GM04503 (cell line): ENCODE results near the gene L3MBTL4.

Experiments used
- DNase-seq: peaks from one replicate; pipeline ENCODE4 v3.0.0-alpha.2; 2012; ENCODE audit warnings: low read depth

L3MBTL4 gene

DNA sequence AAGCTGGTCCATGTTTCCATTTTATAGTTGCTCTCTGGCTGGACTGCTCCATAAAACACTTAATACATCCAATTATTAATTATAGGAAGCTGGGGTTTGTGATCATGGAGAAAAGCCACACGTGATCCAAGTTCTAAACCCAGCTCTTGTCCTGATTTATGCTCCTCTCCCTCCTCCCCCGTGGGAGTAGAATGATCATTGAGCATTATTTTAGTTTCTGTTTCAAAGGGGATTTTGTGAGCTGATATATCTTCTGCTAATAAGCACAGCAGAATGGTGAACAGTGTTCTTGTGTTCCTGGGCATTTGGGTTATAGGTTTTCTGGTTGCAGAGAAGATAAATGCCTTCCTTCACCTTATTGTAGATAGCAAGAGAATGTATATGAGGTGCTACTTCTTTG is 383.7 kb downstream of the L3MBTL4 start:
- no peak for DNase-seq

DNA sequence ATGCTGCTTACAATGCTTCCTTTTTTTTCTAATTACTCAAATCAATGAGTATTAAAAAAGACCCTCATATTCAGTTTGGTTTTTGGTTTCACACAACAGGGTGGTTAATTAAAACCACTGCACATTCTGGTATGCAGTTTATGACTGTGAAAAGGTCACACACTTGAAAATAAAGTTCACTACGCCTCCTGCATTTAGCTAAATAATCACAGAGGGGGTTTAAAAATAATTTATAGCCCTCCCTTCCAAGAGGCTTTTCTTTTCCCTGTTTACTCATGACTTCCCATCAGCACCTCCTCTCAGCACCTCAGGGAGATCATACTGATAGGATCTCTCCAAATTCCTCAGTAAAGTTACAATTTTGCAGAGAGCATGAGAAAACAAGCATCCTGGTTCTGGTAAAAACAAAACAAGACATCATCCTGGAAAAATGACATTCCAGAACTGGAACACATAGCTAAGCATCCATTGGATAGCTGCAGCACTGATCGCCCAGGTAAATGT is 389.9 kb downstream of the L3MBTL4 start:
- DNase-seq, result no peak

GRCh38 chr18:6023551-6023950 is 391.2 kb downstream of the L3MBTL4 start:
- DNase-seq, result no peak

- DNase-seq, result no peak
Observed at GRCh38 chr18:6022845-6023244, 391.9 kb downstream of the L3MBTL4 start.

DNA sequence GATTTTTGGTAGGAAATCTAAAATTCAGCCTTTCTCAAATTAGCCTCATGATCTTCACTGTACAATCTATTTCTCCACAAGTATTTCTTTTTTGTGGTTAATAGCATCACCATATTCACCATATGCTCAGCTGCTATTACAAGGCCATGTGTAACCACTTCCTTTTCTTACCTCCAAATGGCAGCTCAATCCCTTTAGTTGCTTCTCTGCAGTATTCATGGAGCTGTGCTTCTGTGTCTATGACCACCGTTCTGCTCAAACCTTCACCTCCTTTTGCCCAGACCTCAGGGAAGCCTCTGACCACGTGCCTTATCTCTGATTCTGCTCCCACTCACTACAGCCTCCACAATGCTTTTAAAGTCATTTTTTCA is 392.7 kb downstream of the L3MBTL4 start:
- no peak for DNase-seq

DNA sequence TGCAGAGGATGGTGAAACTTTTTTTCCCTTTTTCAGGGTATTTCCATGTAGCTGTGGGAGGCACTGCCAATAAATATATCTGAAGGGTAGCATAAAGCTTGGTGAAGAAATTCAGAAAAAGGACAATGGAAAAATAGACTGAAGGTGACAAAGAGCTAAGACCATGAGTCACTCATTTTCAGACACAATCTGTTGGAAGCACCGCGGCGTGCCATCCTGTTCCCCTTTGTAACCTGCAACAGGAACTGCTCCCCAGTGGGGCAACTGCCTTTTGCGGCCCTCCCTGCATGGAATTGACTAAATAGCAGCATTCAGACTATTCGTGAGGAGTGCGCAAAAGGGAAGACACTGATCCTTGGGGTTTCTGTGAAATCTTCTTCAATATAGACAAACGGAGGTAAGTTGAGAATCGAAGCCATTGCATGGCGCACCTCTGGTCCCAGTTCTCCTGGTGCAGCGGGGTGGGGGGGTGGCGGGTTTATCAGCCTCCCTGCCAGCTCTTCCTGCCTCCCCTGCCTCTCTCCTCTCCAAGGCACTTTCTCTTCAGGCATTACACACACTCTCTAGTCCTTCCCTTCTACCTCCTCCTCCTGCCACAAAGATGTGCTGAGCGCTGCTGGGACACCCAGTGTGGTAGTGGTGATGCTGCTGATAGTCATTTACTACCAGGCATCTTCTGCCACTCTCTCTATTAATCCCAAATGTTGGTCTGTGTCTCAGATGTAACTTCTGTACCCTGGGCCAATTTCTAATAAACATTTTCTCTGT is 393.2 kb downstream of the L3MBTL4 start:
- no peak for DNase-seq

GRCh38 chr18:6018671-6019070 is 396.0 kb downstream of the L3MBTL4 start:
- no peak for DNase-seq

DNA sequence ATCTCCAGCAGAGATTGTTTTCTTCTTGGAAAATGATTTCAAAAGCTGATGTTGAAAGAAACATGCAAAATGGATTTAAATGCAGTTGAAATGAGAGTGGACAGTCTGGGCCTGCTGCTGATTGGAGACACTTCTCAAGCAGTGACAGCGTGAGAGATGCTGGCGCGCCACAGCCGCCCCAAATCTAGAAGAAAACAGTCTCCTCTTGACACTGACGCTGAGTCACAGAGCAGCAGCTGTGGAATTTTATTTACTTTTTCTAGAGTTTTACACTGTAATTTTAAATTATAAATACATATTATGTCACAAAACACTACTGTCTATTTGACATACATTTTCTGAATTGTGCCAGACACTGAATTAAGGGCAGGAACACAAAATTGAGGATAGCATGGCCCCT is 397.5 kb downstream of the L3MBTL4 start:
- no peak for DNase-seq

- DNase-seq, result no peak
Observed at GRCh38 chr18:6015364-6015763, 399.3 kb downstream of the L3MBTL4 start.

- DNase-seq, result no peak
Observed at GRCh38 chr18:6013171-6013810, 401.4 kb downstream of the L3MBTL4 start.

DNA sequence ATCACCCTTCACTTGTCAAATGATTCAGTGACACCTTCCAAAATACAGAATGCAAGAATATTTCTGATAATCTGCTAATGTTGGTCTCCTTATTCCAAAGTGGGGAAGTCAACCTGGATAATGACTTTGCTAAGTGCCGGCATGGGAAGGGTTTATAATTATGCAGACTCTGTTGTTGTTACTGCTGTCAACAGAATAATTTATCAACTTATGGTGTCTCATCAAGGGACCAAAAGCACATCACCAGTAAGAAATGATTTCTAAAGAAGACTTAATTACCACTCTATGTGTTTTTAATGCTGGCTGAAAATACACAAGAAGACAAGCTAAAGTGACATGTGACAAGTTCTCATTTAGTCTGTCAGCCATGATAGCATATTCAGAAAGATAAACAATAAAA is 403.8 kb downstream of the L3MBTL4 start:
- DNase-seq, result no peak

- no peak for DNase-seq
Observed at GRCh38 chr18:6010284-6010683, 404.4 kb downstream of the L3MBTL4 start.

GRCh38 chr18:6009756-6010155 is 405.0 kb downstream of the L3MBTL4 start:
- DNase-seq, result no peak

DNA sequence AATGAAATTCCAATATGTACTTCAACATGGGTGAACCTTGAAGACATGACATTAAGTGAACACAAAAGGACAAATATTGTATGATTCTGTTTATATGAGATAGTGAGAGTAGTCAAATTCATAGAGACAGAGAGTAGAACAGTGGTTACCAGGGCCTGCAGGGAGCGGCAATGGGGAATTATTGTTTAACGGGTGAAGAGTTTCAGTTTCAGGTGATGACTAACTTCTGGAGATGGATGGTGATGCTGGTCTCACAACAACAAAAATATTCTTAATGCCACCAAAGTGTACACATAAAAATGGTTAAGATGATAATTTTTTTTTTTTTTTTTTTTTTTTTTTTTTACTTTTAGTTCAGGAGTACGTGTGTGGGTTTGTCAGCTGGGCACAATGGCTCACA is 410.0 kb downstream of the L3MBTL4 start:
- DNase-seq, result no peak

DNA sequence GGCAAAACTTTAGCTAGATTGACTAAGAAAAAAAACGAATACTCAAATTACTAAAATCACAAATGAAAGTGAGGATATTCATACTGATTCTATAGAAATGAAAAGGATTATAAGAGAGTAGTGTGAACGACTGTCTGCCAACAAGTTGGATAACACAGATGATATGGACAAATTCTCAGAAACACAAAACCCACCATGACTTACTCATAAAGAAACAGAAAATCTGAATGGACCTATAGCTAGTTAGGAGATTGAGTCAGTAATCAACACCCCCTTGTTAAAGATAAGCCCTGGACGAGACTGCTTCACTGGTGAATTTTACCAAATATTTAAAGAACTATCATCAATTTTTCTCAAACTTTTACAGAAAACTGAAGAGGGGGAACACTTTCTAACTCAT is 410.6 kb downstream of the L3MBTL4 start:
- no peak for DNase-seq

DNA sequence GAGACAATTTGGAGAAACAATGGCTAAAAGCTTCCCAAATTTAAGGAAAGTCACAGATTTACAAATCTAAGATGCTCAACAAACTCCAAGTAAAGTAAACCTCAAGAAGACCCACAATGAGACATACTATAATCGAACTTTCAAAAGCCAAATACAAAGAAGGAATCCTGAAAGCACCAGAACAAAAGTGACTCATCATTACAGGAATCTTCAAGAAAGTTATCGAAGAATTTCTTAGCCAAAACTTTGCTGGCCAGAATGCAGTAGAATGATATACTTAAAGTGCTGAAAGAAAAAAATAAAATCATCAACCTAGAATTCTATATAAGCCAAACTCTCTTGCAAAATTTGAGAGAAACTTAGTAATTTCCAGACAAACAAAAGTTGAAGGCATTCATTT is 412.8 kb downstream of the L3MBTL4 start:
- no peak for DNase-seq

DNA sequence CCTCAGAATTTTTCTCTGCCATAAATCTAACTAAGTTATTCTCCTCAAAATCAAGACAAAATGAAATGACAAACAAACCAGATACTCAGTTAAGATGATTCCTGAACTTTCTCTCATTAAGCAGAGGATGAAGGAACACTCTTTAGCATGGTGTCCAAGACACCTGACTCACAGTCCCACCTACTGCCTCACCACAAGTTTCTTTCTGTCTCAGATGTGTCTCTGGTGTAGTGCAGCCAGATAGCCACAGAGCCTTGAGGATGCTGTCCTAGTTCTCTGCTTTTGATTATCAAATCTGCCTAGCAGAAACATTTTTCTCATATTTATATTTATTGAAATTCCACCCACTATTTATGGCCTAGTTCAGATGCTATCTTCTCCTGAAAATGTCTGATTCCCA is 415.8 kb downstream of the L3MBTL4 start:
- no peak for DNase-seq

- no peak for DNase-seq
Observed at GRCh38 chr18:5998166-5998881, 416.4 kb downstream of the L3MBTL4 start.

DNA sequence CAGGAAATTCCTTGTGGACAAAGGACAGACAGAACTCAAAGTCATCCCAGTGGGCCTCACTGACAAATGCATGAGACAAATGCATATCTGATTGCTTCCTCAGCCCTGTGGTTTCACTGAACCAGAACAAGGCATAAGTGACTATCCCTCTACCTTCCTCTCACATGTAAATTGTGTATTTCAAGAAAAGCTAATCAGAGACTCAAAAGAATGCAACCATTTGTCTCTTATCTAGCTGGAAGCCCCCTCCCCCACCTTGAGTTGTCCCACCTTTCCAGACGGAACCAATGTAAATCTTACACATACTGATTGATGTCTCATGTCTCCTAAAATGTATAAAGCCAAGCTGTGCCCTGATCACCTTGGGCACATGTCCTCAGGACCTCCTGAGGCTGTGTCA is 417.4 kb downstream of the L3MBTL4 start:
- DNase-seq, result no peak

GRCh38 chr18:5995626-5996025 is 419.1 kb downstream of the L3MBTL4 start:
- no peak for DNase-seq

DNA sequence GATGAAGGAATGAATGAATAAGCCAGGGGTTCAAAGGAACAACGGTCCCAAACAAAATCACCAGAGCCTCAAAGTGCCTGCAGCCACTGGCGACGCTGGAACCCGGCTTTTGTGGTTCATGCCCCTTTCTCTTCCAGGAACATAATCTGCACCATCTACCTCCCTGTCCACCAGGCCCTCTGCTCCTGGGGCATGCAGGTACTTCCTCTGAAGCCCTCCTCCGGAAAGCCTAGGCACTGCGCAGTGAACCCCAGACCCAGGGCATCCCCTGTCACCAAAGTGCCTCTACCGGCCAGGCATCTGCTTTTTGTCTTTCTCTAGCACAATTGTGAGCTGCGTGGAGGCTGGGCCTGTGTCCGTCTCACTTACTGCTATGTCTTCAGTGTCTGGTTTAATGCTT is 420.8 kb downstream of the L3MBTL4 start:
- DNase-seq, result no peak

DNA sequence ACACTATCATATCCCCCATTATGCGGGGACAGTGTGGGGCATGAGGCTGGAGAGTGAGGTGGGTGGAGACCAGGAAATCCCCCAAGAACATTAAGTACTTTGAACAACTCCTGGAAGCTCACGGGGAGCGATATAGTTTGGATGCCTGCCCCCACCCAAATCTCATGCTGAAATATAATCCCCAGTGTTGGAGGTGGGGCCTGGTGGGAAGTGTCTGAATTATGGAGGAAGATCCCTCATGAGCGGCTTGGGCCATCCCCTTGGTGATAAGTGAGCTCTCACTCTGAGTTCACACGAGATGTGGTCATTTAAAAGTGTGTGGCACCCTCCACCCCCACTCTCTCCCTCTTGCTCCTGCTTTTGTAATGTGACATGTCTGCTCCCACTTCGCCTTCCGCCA is 422.3 kb downstream of the L3MBTL4 start:
- no peak for DNase-seq

- no peak for DNase-seq
Observed at GRCh38 chr18:5987249-5987648, 427.5 kb downstream of the L3MBTL4 start.
